Activated T-helper 2 cell treated with anti-CD3 and anti-CD28 coated beads, Interferon-gamma antibody, Interleukin-2, Interleukin-4, amounts not matched to agents 10 μg/mL and 5 μg/mL and 100 μg/mL, durations not matched to agents 14 hours and 24 hours and 36 hours (primary cell): Measurements from ENCODE around the gene DYNC1H1. TPM values are rescaled to one million over a fixed set of nuclear protein-coding genes. Genes with fewer than 3 reads are reported as not detected.

Experiments
- DNase-seq: peaks from one replicate; pipeline ENCODE4 v3.0.0; 2021; ENCODE audit warnings: low spot score
- H3K27ac Mint-ChIP-seq: one replicate; pipeline ENCODE4 v1.8.0; 2021; ENCODE audit warnings: mixed read lengths
- H3K27me3 Mint-ChIP-seq: one replicate; pipeline ENCODE4 v1.8.0; 2021; ENCODE audit warnings: low read depth, mixed read lengths
- H3K36me3 Mint-ChIP-seq: one replicate; pipeline ENCODE4 v1.8.0; 2021; ENCODE audit warnings: low read depth, mixed read lengths
- H3K4me1 Mint-ChIP-seq: one replicate; pipeline ENCODE4 v1.8.0; 2021; ENCODE audit warnings: low read depth, mixed read lengths
- H3K4me3 Mint-ChIP-seq: one replicate; pipeline ENCODE4 v1.8.0; 2021; ENCODE audit warnings: low read depth, mild to moderate bottlenecking, moderate library complexity, mixed read lengths
- H3K9me3 Mint-ChIP-seq: one replicate; pipeline ENCODE4 v1.8.0; 2021; ENCODE audit warnings: mixed read lengths
- intact Hi-C: fragments of 100-400 bp; cut with micrococcal nuclease; formaldehyde crosslinking; loops from one replicate; pipeline ENCODE4 v1.15.1; 2023
- total RNA-seq: library from RNA; stranded (reverse); gene quantifications from 2 replicates; pipeline ENCODE4 v1.2.3, GENCODE V29; 2022

The DYNC1H1 gene
- total RNA-seq, 1 donor from 2014 or later, result 286 TPM

DNA sequence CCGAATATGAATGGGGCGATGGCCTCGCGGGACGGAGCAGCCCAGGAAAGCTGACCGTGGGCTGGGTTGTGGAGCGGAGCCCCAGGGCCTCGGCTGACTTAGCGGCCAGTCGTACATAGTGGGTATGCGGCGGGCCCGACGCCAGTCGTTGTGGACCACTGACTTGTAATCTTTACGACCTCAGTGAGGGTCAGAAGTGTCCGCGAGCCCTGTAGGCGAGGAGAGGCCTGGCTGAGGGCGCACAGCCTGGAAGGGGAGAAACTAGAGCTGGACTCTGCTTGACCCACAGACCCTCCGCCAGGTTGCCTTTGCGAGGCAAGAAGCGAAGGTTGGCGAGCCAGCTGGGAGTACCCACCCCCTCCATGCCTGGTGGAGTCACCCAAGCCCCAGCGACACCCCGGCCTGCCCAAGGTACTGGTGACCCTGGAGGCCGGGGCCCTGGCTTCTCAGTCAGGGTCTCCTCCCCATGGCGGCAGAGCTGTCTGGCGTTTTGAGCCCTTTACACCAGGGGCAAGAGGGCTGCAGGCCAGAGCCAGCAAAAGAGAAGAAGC lies 15.6 kb upstream of the DYNC1H1 start:
- Mint-ChIP-seq H3K27me3 (peaks cover 10% of the 10 kb centered on the region), H3K9me3 (no peaks in the 10 kb centered on the region), H3K4me1 (peaks cover 11% of the 10 kb centered on the region), H3K27ac (peak overlapping the region; percentile 97), H3K36me3 (no peaks in the 10 kb centered on the region), H3K4me3 (peak overlapping the region; percentile 95)
- no peak for DNase-seq
- intact Hi-C loops, result loop anchor here (1.0 to 5.0 kb wide), 4 partner anchors 16 to 369 kb away; partner anchors contain the start of genes DYNC1H1 and ZNF839

DNA sequence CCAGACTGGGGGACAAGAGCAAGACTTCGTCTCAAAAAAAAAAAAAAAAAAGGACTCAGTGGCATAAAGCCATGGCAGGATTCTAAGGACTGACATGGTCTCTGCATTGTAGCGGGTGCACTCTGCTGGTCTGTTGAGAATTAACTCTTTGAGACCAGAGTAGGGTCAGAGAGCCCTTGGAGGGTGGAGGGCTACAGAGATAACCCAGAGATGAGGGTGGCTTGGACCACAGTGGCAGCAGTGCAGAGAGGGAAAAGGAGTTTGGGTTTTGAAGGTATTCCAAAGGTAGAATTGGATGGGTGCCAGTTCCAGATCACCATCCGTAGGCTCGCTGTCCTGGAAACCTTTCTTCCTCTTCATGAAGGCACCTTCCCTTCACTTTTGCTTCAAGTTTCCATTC lies 14.3 kb upstream of the DYNC1H1 start:
- DNase-seq, result no peak
- no peaks in the 10 kb centered on the region for H3K9me3 Mint-ChIP-seq
- no peak overlapping the region for H3K27ac Mint-ChIP-seq
- H3K27me3 Mint-ChIP-seq, result peaks cover 7% of the 10 kb centered on the region
- H3K36me3 Mint-ChIP-seq, result no peaks in the 10 kb centered on the region
- H3K4me1 Mint-ChIP-seq, result peaks cover 11% of the 10 kb centered on the region
- peak overlapping the region; percentile 33 for H3K4me3 Mint-ChIP-seq
- intact Hi-C loops, result no loop called here

DNA sequence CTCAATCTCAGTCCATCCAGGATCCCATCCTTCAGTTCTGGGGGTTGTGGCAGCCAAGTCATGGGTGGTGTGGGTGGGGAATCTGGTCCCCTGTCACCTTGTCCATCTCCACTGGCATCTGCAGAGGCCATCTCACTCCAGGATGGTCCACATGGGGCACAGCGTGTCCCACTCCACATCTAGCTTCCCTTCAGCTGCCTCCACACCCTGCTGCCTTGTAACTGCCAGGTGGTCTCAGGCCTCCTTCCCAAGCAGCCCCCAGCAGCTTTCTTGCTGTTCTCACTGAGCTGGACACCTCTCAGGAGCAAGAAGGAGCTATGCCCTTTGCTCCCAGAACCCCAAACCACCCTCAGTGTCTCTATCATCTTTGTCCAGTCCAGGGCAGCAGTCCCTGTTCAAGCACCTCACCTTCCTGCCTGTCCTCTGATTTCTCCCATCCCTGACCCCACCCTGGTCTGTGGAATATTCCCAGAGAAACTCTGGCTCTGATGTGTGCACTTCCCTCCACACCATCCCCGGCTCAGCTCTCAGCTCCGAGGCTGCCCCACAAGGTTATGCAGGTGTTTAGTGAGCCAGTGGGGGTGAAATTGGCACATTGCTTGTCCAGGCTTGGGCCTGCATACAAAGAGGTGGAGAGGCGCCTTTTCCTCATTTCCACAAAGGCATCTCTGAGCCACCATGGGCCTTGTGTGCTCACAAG lies 13.7 kb upstream of the DYNC1H1 start:
- Mint-ChIP-seq H3K27me3 (peaks cover 3% of the 10 kb centered on the region), H3K4me3 (peak overlapping the region; percentile 14), H3K27ac (no peak overlapping the region), H3K9me3 (no peaks in the 10 kb centered on the region), H3K36me3 (no peaks in the 10 kb centered on the region), H3K4me1 (peaks cover 11% of the 10 kb centered on the region)
- intact Hi-C loops, result no loop called here
- no peak for DNase-seq

DNA sequence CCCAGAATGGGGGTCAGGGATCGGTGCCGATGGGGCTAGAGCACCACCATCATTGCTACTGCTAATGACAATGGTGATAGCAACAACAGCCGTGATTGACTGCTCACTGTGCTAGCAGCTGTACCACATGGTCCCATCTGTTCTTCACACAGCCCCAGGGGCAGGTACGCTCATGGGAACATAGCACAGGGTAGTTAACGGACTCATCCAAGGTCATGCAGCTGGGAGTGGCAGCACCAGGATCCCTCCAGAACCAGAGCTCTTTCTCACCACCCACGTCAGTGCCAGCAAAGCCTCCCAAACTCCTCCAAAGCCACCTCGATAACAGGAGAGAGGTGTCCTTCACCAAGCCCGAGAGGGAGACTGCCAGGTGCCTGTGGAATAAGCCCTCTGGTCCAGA lies 11.2 kb upstream of the DYNC1H1 start:
- H3K27ac Mint-ChIP-seq, result no peak overlapping the region
- no peaks in the 10 kb centered on the region for H3K27me3 Mint-ChIP-seq
- H3K36me3 Mint-ChIP-seq, result no peaks in the 10 kb centered on the region
- H3K4me3 Mint-ChIP-seq, result no peak overlapping the region
- no peak for DNase-seq
- H3K4me1 Mint-ChIP-seq, result peaks cover 6% of the 10 kb centered on the region
- no peaks in the 10 kb centered on the region for H3K9me3 Mint-ChIP-seq
- intact Hi-C loops, result no loop called here

DNA sequence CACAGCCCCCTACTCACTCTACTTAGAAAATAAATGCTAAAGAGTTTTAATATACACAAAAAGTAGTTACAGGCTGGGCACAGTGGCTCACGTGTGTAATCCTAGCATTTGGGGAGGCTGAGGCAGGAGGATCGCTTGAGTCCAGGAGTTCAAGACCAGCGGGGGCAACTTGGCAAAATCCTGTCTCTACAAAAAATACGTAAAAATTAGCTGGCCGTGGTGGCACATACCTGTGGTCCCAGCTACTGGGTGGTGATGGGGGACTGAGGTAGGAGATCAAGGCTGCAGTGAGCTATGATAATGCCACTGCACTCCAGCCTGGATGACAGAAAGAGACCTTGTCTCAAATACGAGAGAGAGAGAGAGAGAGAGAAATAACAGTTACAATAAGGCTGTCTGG lies 9.9 kb upstream of the DYNC1H1 start:
- H3K4me1 Mint-ChIP-seq, result no peaks in the 10 kb centered on the region
- DNase-seq, result no peak
- no peaks in the 10 kb centered on the region for H3K9me3 Mint-ChIP-seq
- intact Hi-C loops, result no loop called here
- no peak overlapping the region for H3K27ac Mint-ChIP-seq
- H3K27me3 Mint-ChIP-seq, result no peaks in the 10 kb centered on the region
- H3K4me3 Mint-ChIP-seq, result no peak overlapping the region
- no peaks in the 10 kb centered on the region for H3K36me3 Mint-ChIP-seq

DNA sequence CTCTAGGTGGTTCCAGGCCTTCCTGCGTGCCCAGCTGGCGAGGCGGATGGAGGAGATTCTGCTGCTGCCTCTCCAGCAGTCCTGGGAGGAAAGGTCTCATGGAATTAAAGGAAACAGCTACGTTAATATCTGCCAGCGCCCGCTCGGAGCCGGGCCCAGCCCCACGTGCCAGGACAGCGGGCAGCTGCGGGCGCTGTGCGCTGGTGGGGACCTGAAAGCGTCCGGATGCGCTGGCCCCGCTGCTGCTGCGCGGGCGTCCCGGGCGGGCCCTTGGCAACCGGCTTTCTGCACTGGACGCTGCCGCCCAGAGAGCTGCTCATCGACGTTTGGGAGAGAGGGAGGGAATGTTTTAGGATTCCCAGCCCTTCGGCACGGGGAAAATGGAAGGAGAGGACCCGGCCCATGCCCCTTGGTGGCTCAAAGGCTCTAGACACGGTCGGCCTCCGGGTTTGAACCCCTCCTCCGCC lies 8.6 kb upstream of the DYNC1H1 start:
- H3K27ac Mint-ChIP-seq, result no peak overlapping the region
- no peaks in the 10 kb centered on the region for H3K9me3 Mint-ChIP-seq
- no peak for DNase-seq
- H3K4me3 Mint-ChIP-seq, result no peak overlapping the region
- H3K4me1 Mint-ChIP-seq, result peaks cover 6% of the 10 kb centered on the region
- no peaks in the 10 kb centered on the region for H3K27me3 Mint-ChIP-seq
- no peaks in the 10 kb centered on the region for H3K36me3 Mint-ChIP-seq
- intact Hi-C loops, result no loop called here

DNA sequence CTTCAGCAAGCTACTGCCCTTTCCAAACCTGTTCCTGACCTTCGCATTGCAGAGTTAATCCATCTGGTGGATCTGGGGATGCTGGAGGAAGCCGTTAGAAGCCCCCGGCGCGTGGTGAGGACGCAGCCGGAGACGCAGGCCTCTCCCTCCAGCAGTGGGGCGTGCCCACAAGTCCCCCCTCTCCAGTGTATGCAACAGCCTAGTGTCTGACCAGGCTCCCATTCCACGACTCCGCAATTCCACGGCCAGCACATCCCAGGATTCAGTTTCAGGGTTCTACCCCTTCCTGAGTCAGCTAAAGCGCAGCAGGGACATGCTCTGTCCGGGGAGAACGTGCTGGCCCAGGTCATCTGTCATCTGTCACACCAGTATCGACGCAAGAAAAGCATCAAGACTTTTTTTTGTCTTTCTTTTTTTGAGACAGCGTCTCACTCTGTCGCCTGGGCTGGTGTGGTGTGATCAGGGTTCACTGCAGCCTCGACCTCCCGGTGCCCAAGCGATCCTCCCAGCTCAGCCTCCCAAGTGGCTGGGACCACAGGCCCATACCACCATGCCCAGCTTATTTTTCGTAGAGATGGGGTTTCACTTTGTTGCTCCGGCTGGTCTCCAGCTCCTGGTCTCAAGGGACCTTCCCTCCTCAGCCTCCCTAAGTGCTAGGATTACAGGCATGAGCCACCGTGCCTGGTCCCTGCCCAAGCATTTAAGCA lies 8.0 kb upstream of the DYNC1H1 start:
- Mint-ChIP-seq H3K27me3 (no peaks in the 10 kb centered on the region), H3K4me3 (no peak overlapping the region), H3K27ac (no peak overlapping the region), H3K9me3 (no peaks in the 10 kb centered on the region), H3K36me3 (no peaks in the 10 kb centered on the region), H3K4me1 (peaks cover 9% of the 10 kb centered on the region)
- intact Hi-C loops, result no loop called here
- DNase-seq, result no peak

DNA sequence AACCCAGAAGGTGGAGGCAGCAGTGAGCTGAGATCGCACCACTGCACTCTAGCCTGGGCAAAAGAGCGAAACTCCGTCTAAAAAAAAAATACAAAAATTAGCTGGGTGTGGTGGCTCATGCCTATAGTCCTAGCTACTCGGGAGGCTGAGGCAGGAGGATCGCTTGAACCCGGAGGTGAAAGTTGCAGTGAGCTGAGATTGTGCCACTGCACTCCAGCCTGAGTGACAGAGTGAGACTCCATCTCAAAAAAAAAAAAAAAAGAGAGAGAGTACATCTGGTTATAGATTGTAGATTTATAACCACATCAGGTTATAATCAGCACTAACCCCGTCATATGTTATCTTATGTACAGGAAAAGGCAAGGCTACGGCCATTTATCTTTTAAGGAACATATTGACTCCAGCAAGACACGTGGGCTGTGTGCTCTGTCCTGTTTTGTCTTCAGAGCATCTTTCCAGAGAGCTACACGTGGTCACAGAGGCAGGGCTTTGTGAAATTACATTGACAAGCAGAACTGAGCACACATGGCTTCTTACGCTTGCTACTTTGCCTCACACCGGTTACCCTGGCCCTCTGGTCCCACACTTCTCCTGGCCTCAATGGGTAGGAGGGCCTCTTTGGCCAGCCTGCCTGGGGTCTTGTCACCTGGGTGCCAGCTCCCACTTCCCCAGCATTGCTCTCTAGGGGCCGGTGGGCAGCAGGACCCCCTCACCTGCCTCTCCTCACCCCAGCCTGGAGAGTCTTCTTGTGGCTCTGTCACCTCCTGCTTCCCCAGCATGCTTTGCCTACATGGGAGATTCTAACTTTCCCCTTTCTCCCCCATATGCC lies 6.8 kb upstream of the DYNC1H1 start:
- Mint-ChIP-seq H3K4me1 (peaks cover 11% of the 10 kb centered on the region), H3K27me3 (no peaks in the 10 kb centered on the region), H3K27ac (no peak overlapping the region), H3K36me3 (no peaks in the 10 kb centered on the region), H3K4me3 (no peak overlapping the region), H3K9me3 (no peaks in the 10 kb centered on the region)
- DNase-seq, result no peak
- intact Hi-C loops, result no loop called here

DNA sequence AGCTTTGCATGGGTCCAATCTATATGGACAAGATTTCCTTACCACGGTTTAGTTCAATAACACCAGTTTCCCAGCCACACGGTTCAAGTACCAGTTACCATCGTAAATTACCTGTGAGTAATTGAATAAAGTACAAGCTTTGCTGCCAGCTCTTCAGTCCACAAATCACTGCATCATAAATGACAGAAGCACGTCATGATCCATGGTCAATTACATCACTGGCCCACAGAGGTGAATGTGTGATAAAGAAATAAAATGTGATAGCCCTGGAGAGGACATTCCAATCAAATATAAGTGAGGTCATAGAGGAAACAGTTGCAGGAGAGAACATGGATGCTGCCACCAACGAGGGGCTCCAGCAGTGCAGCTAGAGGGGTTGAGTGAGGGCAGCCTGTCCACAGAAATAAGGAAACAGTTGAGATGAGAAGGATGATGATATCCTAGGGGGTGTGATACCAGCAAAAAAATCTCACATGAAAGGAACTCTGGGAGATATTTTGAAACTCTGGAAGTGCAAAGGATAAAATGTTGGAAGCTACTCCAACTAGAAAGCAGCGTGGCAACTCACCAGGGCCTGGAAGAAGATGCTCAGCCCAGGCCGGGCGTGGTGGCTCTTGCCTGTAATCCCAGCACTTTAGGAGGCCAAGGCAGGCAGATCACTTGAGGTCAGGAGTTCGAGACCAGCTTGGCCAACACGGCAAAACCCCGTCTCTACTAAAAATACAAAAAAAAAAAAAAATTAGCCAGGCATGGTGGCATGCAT lies 5.8 kb upstream of the DYNC1H1 start:
- Mint-ChIP-seq H3K9me3 (no peaks in the 10 kb centered on the region), H3K27ac (no peak overlapping the region), H3K4me1 (peaks cover 11% of the 10 kb centered on the region), H3K27me3 (no peaks in the 10 kb centered on the region), H3K4me3 (no peak overlapping the region), H3K36me3 (no peaks in the 10 kb centered on the region)
- DNase-seq, result no peak
- intact Hi-C loops, result no loop called here

DNA sequence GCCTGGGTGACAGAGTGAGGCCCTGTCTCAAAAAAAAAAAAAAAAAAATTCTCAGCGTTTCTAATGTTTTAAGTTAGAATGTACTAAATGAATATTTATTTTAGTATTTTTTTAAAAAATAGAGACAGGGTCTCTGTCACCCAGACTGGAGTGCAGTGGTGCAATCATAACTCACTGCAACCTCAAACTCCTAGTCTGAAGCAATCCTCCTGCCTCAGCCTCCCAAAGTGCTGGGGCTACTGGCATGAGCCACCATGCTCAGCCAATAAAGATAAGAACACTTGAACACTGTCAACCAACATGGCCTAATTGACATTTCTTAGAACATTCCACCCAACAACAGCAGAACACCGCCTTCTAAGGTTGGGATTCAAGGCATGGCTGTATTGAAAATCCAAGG lies 5.1 kb upstream of the DYNC1H1 start:
- no peak overlapping the region for H3K27ac Mint-ChIP-seq
- no peak for DNase-seq
- no peak overlapping the region for H3K4me3 Mint-ChIP-seq
- no peaks in the 10 kb centered on the region for H3K9me3 Mint-ChIP-seq
- intact Hi-C loops, result no loop called here
- no peaks in the 10 kb centered on the region for H3K36me3 Mint-ChIP-seq
- no peaks in the 10 kb centered on the region for H3K27me3 Mint-ChIP-seq
- H3K4me1 Mint-ChIP-seq, result peaks cover 17% of the 10 kb centered on the region

DNA sequence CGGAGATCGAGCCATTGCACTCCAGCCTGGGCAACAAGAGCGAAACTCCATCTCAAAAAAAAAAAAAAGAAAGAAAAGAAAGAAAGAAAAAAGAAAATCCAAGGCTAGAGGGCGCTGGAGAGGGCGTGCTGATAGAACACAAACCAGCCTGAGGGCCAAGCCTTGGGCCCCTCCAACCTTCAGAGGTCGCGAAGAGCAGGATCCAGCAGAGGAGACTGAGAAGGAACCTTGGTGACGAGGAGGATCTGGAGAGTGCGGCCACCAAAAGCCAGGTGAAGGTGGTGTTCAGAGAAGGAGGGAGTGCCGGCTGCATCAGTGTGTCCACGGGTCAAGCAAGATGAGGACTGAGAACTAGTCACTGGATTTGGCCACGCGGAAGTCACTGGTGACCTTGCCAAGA lies 4.1 kb upstream of the DYNC1H1 start:
- H3K27ac Mint-ChIP-seq, result no peak overlapping the region
- no peak for DNase-seq
- no peaks in the 10 kb centered on the region for H3K27me3 Mint-ChIP-seq
- no peaks in the 10 kb centered on the region for H3K9me3 Mint-ChIP-seq
- H3K36me3 Mint-ChIP-seq, result no peaks in the 10 kb centered on the region
- peaks cover 17% of the 10 kb centered on the region for H3K4me1 Mint-ChIP-seq
- intact Hi-C loops, result loop anchor here (5.0 kb wide), 3 partner anchors 177 to 552 kb away; partner anchors contain the start of gene WDR20
- H3K4me3 Mint-ChIP-seq, result no peak overlapping the region
